HG03354 (cell line): ENCODE measurements around the gene ZNF92.
"Not testable (repeated sequence)": the region's sequence is repeated elsewhere in the genome, so short reads cannot be mapped to it uniquely, and the experiment has no call there.

Experiments used
- ATAC-seq: cut with Tn5 transposase; IDR thresholded peaks from one replicate; pipeline ENCODE4 v1.9.1; 2021; ENCODE audit warnings: mild to moderate bottlenecking; ENCODE audit not compliant: unreplicated experiment, poor library complexity, severe bottlenecking

ZNF92 gene

GRCh38 chr7:65373608-65374351 is at the start of gene ZNF92:
ZNF92 (plus strand) TSS chr7:65373855; CDS start chr7:65373998, 143 bp downstream.
- ATAC-seq: peak; percentile 99

GRCh38 chr7:65325793-65326432 is 47.7 kb upstream of the ZNF92 start:
- no peak for ATAC-seq

GRCh38 chr7:65338346-65338745 is 35.3 kb upstream of the ZNF92 start:
- ATAC-seq: no peak

GRCh38 chr7:65339257-65339656 is 34.4 kb upstream of the ZNF92 start:
- no peak for ATAC-seq

- no peak for ATAC-seq
Measured at GRCh38 chr7:65342723-65343629, 30.7 kb upstream of the ZNF92 start.

GRCh38 chr7:65344541-65344940 is 29.1 kb upstream of the ZNF92 start:
- ATAC-seq: not testable (repeated sequence)

GRCh38 chr7:65354263-65354662 is 19.4 kb upstream of the ZNF92 start:
- no peak for ATAC-seq

GRCh38 chr7:65369843-65370242 is 3.8 kb upstream of the ZNF92 start:
- no peak for ATAC-seq

- ATAC-seq: no peak
Measured at GRCh38 chr7:65371468-65371867, 2.2 kb upstream of the ZNF92 start.

- no peak for ATAC-seq
Measured at GRCh38 chr7:65379318-65379717, 5.7 kb downstream of the ZNF92 start.

GRCh38 chr7:65381742-65382141 is 8.1 kb downstream of the ZNF92 start:
- no peak for ATAC-seq

- no peak for ATAC-seq
Measured at GRCh38 chr7:65382452-65382851, 8.8 kb downstream of the ZNF92 start.

- ATAC-seq: no peak
Measured at GRCh38 chr7:65387891-65388290, 14.2 kb downstream of the ZNF92 start.

GRCh38 chr7:65390588-65390987 is 16.9 kb downstream of the ZNF92 start:
- ATAC-seq: peak; percentile 88

GRCh38 chr7:65397730-65398142 is 24.1 kb downstream of the ZNF92 start:
- ATAC-seq: no peak

GRCh38 chr7:65398671-65399070 is 25.0 kb downstream of the ZNF92 start:
- ATAC-seq: not testable (repeated sequence)

GRCh38 chr7:65399101-65399500 is 25.4 kb downstream of the ZNF92 start:
- not testable (repeated sequence) for ATAC-seq

- ATAC-seq: no peak
Measured at GRCh38 chr7:65404020-65404419, 30.4 kb downstream of the ZNF92 start.

GRCh38 chr7:65406706-65407105 is 33.1 kb downstream of the ZNF92 start:
- ATAC-seq: not testable (repeated sequence)

GRCh38 chr7:65409363-65409762 is 35.7 kb downstream of the ZNF92 start:
- ATAC-seq: no peak
